HepG2 (cell line): ENCODE data around the gene CCDC180. TPM values are rescaled to one million over a fixed set of nuclear protein-coding genes. Genes with fewer than 3 reads are reported as not detected.

Experiments used
- ATAC-seq: fragments of 200-7000 bp; cut with Tn5 transposase; 3 replicates; pipeline ENCODE4 v1.9.1; 2020; ENCODE audit warnings: mild to moderate bottlenecking, moderate library complexity
- BruUV-seq: library from RNA; stranded (reverse); fragments of 400-500 nt; replicated peaks from 2 replicates; lab custom pipeline; 2021; lab: Mats Ljungman, UMichigan
- CTCF ChIA-PET: fragments of 300-600 bp; formaldehyde crosslinking; extraction: SDS; loops from one replicate; lab custom pipeline; 2021; ENCODE audit warnings: low total read pairs, inconsistent platforms, low intra/inter-chr PET ratio; lab: Yijun Ruan, JAX
- POLR2A ChIA-PET: fragments of 350-600 bp; sonication (Branson Sonifier 250); formaldehyde crosslinking; loops from one replicate; lab custom pipeline; 2020; ENCODE audit warnings: antibody characterized with exemption, inconsistent platforms; lab: Yijun Ruan, JAX
- DNase-seq: peaks from one replicate; pipeline ENCODE4 v3.0.0-alpha.2; 2015; ENCODE audit warnings: low spot score
- FAIRE-seq: peaks from 3 replicates; lab custom pipeline; 2011; peaks lifted over from hg19 to GRCh38; lab: Jason Lieb, UNC
- H2AFZ ChIP-seq: one replicate; pipeline ENCODE4 v1.6.1; 2011; ENCODE audit warnings: low read length, inconsistent platforms
- H3K27ac ChIP-seq: fragments of 300-600 bp; 3 replicates; pipeline ENCODE4 v1.8.0; 2011; ENCODE audit warnings: mixed run types, mild to moderate bottlenecking, mixed read lengths, low read length, inconsistent platforms; ENCODE audit not compliant: insufficient read depth; ENCODE audit errors: extremely low read length
- H3K27me3 ChIP-seq, 2 experiments: fragments of 200-600 bp in 1 of 2; 2 replicates in 1 of 2; 3 replicates in 1 of 2; pipeline versions ENCODE4 v1.6.0 to v1.8.0; 2011; ENCODE audit warnings: low read length in 2 of 2, mild to moderate bottlenecking in 2 of 2, moderate library complexity in 2 of 2, inconsistent platforms in 1 of 2; ENCODE audit not compliant: insufficient read depth in 2 of 2, control insufficient read depth in 1 of 2
- H3K36me3 ChIP-seq, 2 experiments: fragments of 200-600 bp in 1 of 2; replicated peaks in 1 of 2; 2 replicates in 1 of 2; 3 replicates in 1 of 2; pipeline versions ENCODE4 v1.5.1 to v1.8.0; 2011; ENCODE audit warnings: low read length in 2 of 2, inconsistent platforms in 1 of 2; ENCODE audit not compliant: insufficient read depth in 2 of 2, control insufficient read depth in 1 of 2
- H3K4me1 ChIP-seq: 2 replicates; pipeline ENCODE4 v1.5.1; 2012; ENCODE audit warnings: low read length, inconsistent platforms; ENCODE audit not compliant: insufficient read depth
- H3K4me2 ChIP-seq: 2 replicates; pipeline ENCODE4 v1.6.0; 2011; ENCODE audit warnings: low read depth, low read length, inconsistent platforms
- H3K4me3 ChIP-seq, 3 experiments: fragments of 200-600 bp in 1 of 3; sonication (generic), shearing (Covaris generic) in 1 of 3; replicated peaks in 1 of 3; 2 replicates each; pipeline ENCODE4 v1.5.1; 2011 to 2016; ENCODE audit warnings: low read length in 3 of 3, inconsistent platforms in 2 of 3, low read depth in 2 of 3, mild to moderate bottlenecking in 2 of 3, control low read depth in 1 of 3, mixed read lengths in 1 of 3; ENCODE audit not compliant: insufficient read depth in 1 of 3
- H3K79me2 ChIP-seq: one replicate; pipeline ENCODE4 v1.6.1; 2011; ENCODE audit warnings: low read length, inconsistent platforms; ENCODE audit not compliant: insufficient read depth
- H3K9ac ChIP-seq: 2 replicates; pipeline ENCODE4 v1.6.0; 2011; ENCODE audit warnings: mild to moderate bottlenecking, low read depth, low read length, inconsistent platforms; ENCODE audit not compliant: insufficient read depth
- H3K9me3 ChIP-seq: 2 replicates; pipeline ENCODE4 v1.5.1; 2012; ENCODE audit warnings: mild to moderate bottlenecking, low read length
- H4K20me1 ChIP-seq: 2 replicates; pipeline ENCODE4 v1.6.0; 2011; ENCODE audit warnings: inconsistent platforms, mild to moderate bottlenecking, low read length, moderate library complexity; ENCODE audit not compliant: insufficient read depth
- GPN1 ChIP-seq: sonication (generic); formaldehyde crosslinking; IDR thresholded peaks from 2 replicates; pipeline ENCODE4 v1.5.1; 2020; ENCODE audit warnings: missing genetic modification reagents, borderline replicate concordance
- HNF4G ChIP-seq, 2 experiments: sonication (generic) in 1 of 2; formaldehyde crosslinking in 1 of 2; IDR thresholded peaks; 2 replicates each; pipeline versions ENCODE4 v1.4.0 to v1.6.1; 2011 to 2020; ENCODE audit warnings: borderline replicate concordance in 2 of 2, low read depth in 2 of 2, mild to moderate bottlenecking in 2 of 2, low read length in 1 of 2, missing genetic modification reagents in 1 of 2, moderate library complexity in 1 of 2
- LRRFIP1 ChIP-seq: sonication (generic); formaldehyde crosslinking; conservative IDR thresholded peaks from 2 replicates; pipeline ENCODE4 v1.4.0; 2020; ENCODE audit warnings: missing genetic modification reagents
- MED8 ChIP-seq: sonication (generic); formaldehyde crosslinking; IDR thresholded peaks from 2 replicates; pipeline ENCODE4 v1.8.1; 2023; ENCODE audit warnings: mild to moderate bottlenecking, missing genetic modification reagents; ENCODE audit not compliant: insufficient replicate concordance
- NFE2 ChIP-seq: sonication (generic); formaldehyde crosslinking; IDR thresholded peaks from 2 replicates; pipeline ENCODE4 v1.4.0; 2020; ENCODE audit warnings: missing genetic modification reagents
- NRL ChIP-seq: sonication (generic); formaldehyde crosslinking; IDR thresholded peaks from 2 replicates; pipeline ENCODE4 v1.5.0; 2020; ENCODE audit warnings: missing genetic modification reagents, mild to moderate bottlenecking, moderate library complexity, borderline replicate concordance
- PHF8 ChIP-seq: sonication (generic); formaldehyde crosslinking; IDR thresholded peaks from 2 replicates; pipeline ENCODE4 v1.5.0; 2020; ENCODE audit warnings: missing genetic modification reagents
- RAD51 ChIP-seq: fragments of 450-650 bp; IDR thresholded peaks from 2 replicates; pipeline ENCODE4 v1.6.1; 2016; ENCODE audit warnings: borderline replicate concordance
- TAF15 ChIP-seq: fragments of 200-400 bp; formaldehyde crosslinking; IDR thresholded peaks from one replicate; pipeline ENCODE4 v1.6.1; 2018; ENCODE audit warnings: mild to moderate bottlenecking, low read depth, low read length; ENCODE audit not compliant: poor library complexity, severe bottlenecking
- ZBTB21 ChIP-seq: sonication (generic); formaldehyde crosslinking; IDR thresholded peaks from 2 replicates; pipeline ENCODE4 v1.4.0; 2020; ENCODE audit warnings: missing genetic modification reagents
- ZC3H13 ChIP-seq: sonication (generic); formaldehyde crosslinking; IDR thresholded peaks from 2 replicates; pipeline ENCODE4 v1.8.1; 2023; ENCODE audit warnings: mild to moderate bottlenecking, missing genetic modification reagents, moderate library complexity
- ZNF207 ChIP-seq: fragments of 450-650 bp; IDR thresholded peaks from 2 replicates; pipeline ENCODE4 v1.6.1; 2016; ENCODE audit warnings: antibody characterized with exemption, borderline replicate concordance
- ZNF230 ChIP-seq: sonication (generic); formaldehyde crosslinking; IDR thresholded peaks from 2 replicates; pipeline ENCODE4 v1.4.0; 2020; ENCODE audit warnings: mild to moderate bottlenecking, missing genetic modification reagents
- ZNF549 ChIP-seq: sonication (generic); formaldehyde crosslinking; IDR thresholded peaks from 2 replicates; pipeline ENCODE4 v1.5.0; 2020; ENCODE audit warnings: missing genetic modification reagents
- ZNF614 ChIP-seq: IDR thresholded peaks from 2 replicates; pipeline ENCODE4 v1.6.1; 2018; ENCODE audit warnings: missing biosample characterization, missing genetic modification reagents, inconsistent platforms, borderline replicate concordance
- ZNF629 ChIP-seq: sonication (generic); formaldehyde crosslinking; conservative IDR thresholded peaks from 2 replicates; pipeline ENCODE4 v1.5.0; 2020; ENCODE audit warnings: missing genetic modification reagents
- ZNF776 ChIP-seq: sonication (generic); formaldehyde crosslinking; IDR thresholded peaks from 2 replicates; pipeline ENCODE4 v1.4.0; 2020; ENCODE audit warnings: mild to moderate bottlenecking, missing genetic modification reagents
- ZZZ3 ChIP-seq: sonication (generic); formaldehyde crosslinking; IDR thresholded peaks from 2 replicates; pipeline ENCODE4 v1.4.0; 2020; ENCODE audit warnings: missing genetic modification reagents, mild to moderate bottlenecking, borderline replicate concordance
- WGBS: methylation state at CpG from one replicate; pipeline ENCODE4 v1.1.6; 2017; ENCODE audit warnings: low lambda C conversion rate; 5-methylcytosine and 5-hydroxymethylcytosine counted together
- in situ Hi-C: cut with HindIII; loops from 2 replicates; pipeline ENCODE4 v1.10.0; 2017; ENCODE audit warnings: low pct_unique_long_range_greater_than_20kb; ENCODE audit not compliant: extremely low pct_ligation_motif_present
- intact Hi-C: fragments of 100-400 bp; cut with micrococcal nuclease; formaldehyde crosslinking; loops from one replicate; pipeline ENCODE4 v1.10.0; 2022; ENCODE audit not compliant: unreplicated experiment
- polyA plus RNA-seq, 8 experiments: library from polyadenylated mRNA; depleted of rRNA in 3 of 8; stranded (reverse) in 7 of 8; unstranded in 1 of 8; fragments of >200 nt; fragmentation: Illumina TruSeq in 4 of 8; extraction: Trizol in 4 of 8; gene quantifications; 2 replicates each; pipeline versions ENCODE4 v1.2.1 to v1.2.3, GENCODE V29; 2011 to 2016; ENCODE audit warnings: low read depth in 4 of 8, missing spikeins in 1 of 8, mixed read lengths in 1 of 8; ENCODE audit not compliant: insufficient read depth in 1 of 8
- total RNA-seq, 5 experiments: library from RNA; depleted of rRNA; stranded (reverse); fragments of >200 nt; fragmentation: Illumina TruSeq; extraction: Trizol; gene quantifications; 2 replicates each; pipeline ENCODE4 v1.2.3, GENCODE V29; 2016; ENCODE audit warnings: low read depth in 1 of 5

Gene CCDC180
- total and polyA plus RNA-seq, 2 of the 13 experiments (the other 11 are each of a cell fraction or from before 2014, with no cell fraction given) = 2.2 to 2.5 TPM

GRCh38 chr9:97357056-97357455 is 49.6 kb downstream of the CCDC180 start:
- TF ChIP-seq ZNF230 (CRISPR knock-in tag) (no peak), GPN1 (CRISPR knock-in tag) (no peak), ZNF549 (CRISPR knock-in tag) (no peak), ZNF614 (no peak), ZZZ3 (CRISPR knock-in tag) (no peak), ZNF776 (CRISPR knock-in tag) (no peak), NRL (CRISPR knock-in tag) (no peak), PHF8 (no peak), ZNF629 (CRISPR knock-in tag) (no peak), ZNF207 (no peak), RAD51 (no peak), ZC3H13 (CRISPR knock-in tag) (no peak), NFE2 (CRISPR knock-in tag) (no peak), LRRFIP1 (CRISPR knock-in tag) (no peak), MED8 (CRISPR knock-in tag) (no peak), HNF4G (IDR thresholded peaks at IDR 0.05; ENCODE audit: borderline replicate concordance, low read depth, low read length) (no peak), HNF4G (CRISPR knock-in tag; IDR thresholded peaks at IDR 0.05; ENCODE audit: borderline replicate concordance, low read depth) (no peak), TAF15 (no peak), ZBTB21 (CRISPR knock-in tag) (no peak)
- Histone ChIP-seq H3K4me2 (no peak overlapping the region), H3K27me3 (no peaks in the 10 kb centered on the region), H3K9me3 (no peaks in the 10 kb centered on the region), H2AFZ (no peak overlapping the region), H3K4me3 (no peak overlapping the region), H3K79me2 (no peaks in the 10 kb centered on the region), H3K27ac (no peak overlapping the region), H4K20me1 (no peaks in the 10 kb centered on the region), H3K4me1 (peaks cover 19% of the 10 kb centered on the region), H3K9ac (no peak overlapping the region), H3K36me3 (no peaks in the 10 kb centered on the region)
- intact Hi-C loops (no loop called here), in situ Hi-C loops (no loop called here)
- CTCF ChIA-PET = no interaction called here
- WGBS = 69% methylated on average over 5 of the region's 5 CpGs
- BruUV-seq = no TSS peak
- no peak for FAIRE-seq
- DNase-seq = no peak
- POLR2A ChIA-PET = no interaction called here
- no peak for ATAC-seq
